Endometrial microvascular endothelial cells (primary cell): ENCODE measurements around the gene LPP. TPM values are rescaled to one million over a fixed set of nuclear protein-coding genes. Genes with fewer than 3 reads are reported as not detected.

Experiments
- in situ Hi-C: cut with HindIII; loops from 2 replicates; pipeline ENCODE4 v1.10.0; 2017; ENCODE audit warnings: low sequenced_read_pairs, low pct_unique_long_range_greater_than_20kb; ENCODE audit errors: inconsistent ontology term
- total RNA-seq: library from RNA; depleted of rRNA; stranded (reverse); fragments of >200 nt; gene quantifications from one replicate; pipeline ENCODE4 v1.2.3, GENCODE V29; 2015; ENCODE audit errors: inconsistent ontology term

Gene LPP
- total RNA-seq, 1 donor from 2014 or later: 43.2 TPM

- in situ Hi-C loops: loop anchor here (10.0 to 25.0 kb wide), 2 partner anchors 444 to 774 kb away; partner anchors contain the start of gene BCL6
Measured at GRCh38 chr3:188518416-188518815, 364.5 kb downstream of the LPP start.

- in situ Hi-C loops: loop anchor here (10.0 to 25.0 kb wide), 2 partner anchors 443 to 774 kb away; partner anchors contain the start of gene BCL6
Measured at GRCh38 chr3:188518835-188519452, 365.0 kb downstream of the LPP start.

GRCh38 chr3:188520466-188520865, 366.5 kb downstream of the LPP start:
- in situ Hi-C loops: loop anchor here (25.0 kb wide), 1 partner anchor 442 kb away; no protein-coding TSS in a partner anchor

GRCh38 chr3:188522115-188522514, 368.2 kb downstream of the LPP start:
- in situ Hi-C loops: loop anchor here (25.0 kb wide), 1 partner anchor 440 kb away; no protein-coding TSS in a partner anchor

- in situ Hi-C loops: loop anchor here (25.0 kb wide), 1 partner anchor 439 kb away; no protein-coding TSS in a partner anchor
Measured at GRCh38 chr3:188523291-188523690, 369.3 kb downstream of the LPP start.

GRCh38 chr3:188524052-188524451, 370.1 kb downstream of the LPP start:
- in situ Hi-C loops: loop anchor here (25.0 kb wide), 1 partner anchor 438 kb away; no protein-coding TSS in a partner anchor

- in situ Hi-C loops: no loop called here
Measured at GRCh38 chr3:188526057-188526456, 372.1 kb downstream of the LPP start.

GRCh38 chr3:188527389-188527788, 373.4 kb downstream of the LPP start:
- in situ Hi-C loops: no loop called here

GRCh38 chr3:188528396-188528795, 374.4 kb downstream of the LPP start:
- in situ Hi-C loops: no loop called here

GRCh38 chr3:188529228-188529627, 375.3 kb downstream of the LPP start:
- in situ Hi-C loops: no loop called here

- in situ Hi-C loops: no loop called here
Measured at GRCh38 chr3:188530226-188530625, 376.3 kb downstream of the LPP start.

- in situ Hi-C loops: no loop called here
Measured at GRCh38 chr3:188531210-188531609, 377.3 kb downstream of the LPP start.

GRCh38 chr3:188533172-188533571, 379.2 kb downstream of the LPP start:
- in situ Hi-C loops: no loop called here

GRCh38 chr3:188533612-188534357, 379.8 kb downstream of the LPP start:
- in situ Hi-C loops: no loop called here

GRCh38 chr3:188534633-188535032, 380.7 kb downstream of the LPP start:
- in situ Hi-C loops: no loop called here

GRCh38 chr3:188537606-188538005, 383.6 kb downstream of the LPP start:
- in situ Hi-C loops: no loop called here

GRCh38 chr3:188539037-188539436, 385.1 kb downstream of the LPP start:
- in situ Hi-C loops: no loop called here

GRCh38 chr3:188539631-188540194, 385.8 kb downstream of the LPP start:
- in situ Hi-C loops: no loop called here

GRCh38 chr3:188542196-188542595, 388.2 kb downstream of the LPP start:
- in situ Hi-C loops: no loop called here

GRCh38 chr3:188544012-188544411, 390.1 kb downstream of the LPP start:
- in situ Hi-C loops: no loop called here
